ENCODE data around the gene SLPI.

SLPI gene

DNA sequence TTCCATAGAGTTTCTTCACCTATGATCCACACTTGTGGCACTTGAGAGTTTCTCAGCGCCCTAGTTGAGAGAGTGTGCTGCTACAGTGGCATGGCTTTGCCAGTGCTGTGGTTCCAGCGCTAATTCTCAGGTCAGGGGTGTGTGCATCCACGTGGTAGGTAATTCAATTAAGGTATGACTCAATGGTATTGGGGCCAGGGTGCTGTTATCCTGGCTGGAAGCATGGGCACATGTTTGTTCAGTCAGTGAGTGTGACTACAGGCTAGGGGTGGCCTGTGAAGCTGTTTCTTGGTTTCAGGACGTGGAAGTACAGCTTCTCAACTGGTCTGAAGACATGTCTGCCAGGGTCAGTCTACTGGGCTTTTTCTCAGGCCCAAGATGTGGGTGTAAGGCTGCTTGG is 36.2 kb downstream of the SLPI start:
- DNase-seq (ENCODE audit: low read depth in 2 of 2): no peak

- no peak for DNase-seq (ENCODE audit: low read depth in 2 of 2)
Measured at GRCh38 chr20:45212836-45213235, 41.5 kb downstream of the SLPI start.

GRCh38 chr20:45211569-45212474 is 42.5 kb downstream of the SLPI start:
- no peak for DNase-seq (ENCODE audit: low read depth in 2 of 2)

GRCh38 chr20:45209924-45210323 is 44.4 kb downstream of the SLPI start:
- no peak for DNase-seq (ENCODE audit: low read depth in 2 of 2)

GRCh38 chr20:45206725-45207124 is 47.6 kb downstream of the SLPI start, which contains the start of gene SEMG1:
TSS of gene SEMG1 (plus strand) at chr20:45207033. CDS start at chr20:45207054, 21 bp downstream.
- DNase-seq (ENCODE audit: low read depth in 2 of 2): no peak
